HepG2 (cell line): ENCODE measurements around the gene MFSD12. TPM values are rescaled to one million over a fixed set of nuclear protein-coding genes. Genes with fewer than 3 reads are reported as not detected.

ENCODE experiments used
- ATAC-seq: fragments of 200-7000 bp; cut with Tn5 transposase; 3 replicates; pipeline ENCODE4 v1.9.1; 2020; ENCODE audit warnings: mild to moderate bottlenecking, moderate library complexity
- BruUV-seq: library from RNA; stranded (reverse); fragments of 400-500 nt; replicated peaks from 2 replicates; lab custom pipeline; 2021; lab: Mats Ljungman, UMichigan
- CTCF ChIA-PET: fragments of 300-600 bp; formaldehyde crosslinking; extraction: SDS; loops from one replicate; lab custom pipeline; 2021; ENCODE audit warnings: low total read pairs, inconsistent platforms, low intra/inter-chr PET ratio; lab: Yijun Ruan, JAX
- POLR2A ChIA-PET: fragments of 350-600 bp; sonication (Branson Sonifier 250); formaldehyde crosslinking; loops from one replicate; lab custom pipeline; 2020; ENCODE audit warnings: antibody characterized with exemption, inconsistent platforms; lab: Yijun Ruan, JAX
- DNase-seq: peaks from one replicate; pipeline ENCODE4 v3.0.0-alpha.2; 2015; ENCODE audit warnings: low spot score
- FAIRE-seq: peaks from 3 replicates; lab custom pipeline; 2011; peaks lifted over from hg19 to GRCh38; lab: Jason Lieb, UNC
- H2AFZ ChIP-seq: one replicate; pipeline ENCODE4 v1.6.1; 2011; ENCODE audit warnings: low read length, inconsistent platforms
- H3K27ac ChIP-seq: fragments of 300-600 bp; 3 replicates; pipeline ENCODE4 v1.8.0; 2011; ENCODE audit warnings: mixed run types, mild to moderate bottlenecking, mixed read lengths, low read length, inconsistent platforms; ENCODE audit not compliant: insufficient read depth; ENCODE audit errors: extremely low read length
- H3K27me3 ChIP-seq, 2 experiments: fragments of 200-600 bp in 1 of 2; 2 replicates in 1 of 2; 3 replicates in 1 of 2; pipeline versions ENCODE4 v1.6.0 to v1.8.0; 2011; ENCODE audit warnings: low read length in 2 of 2, mild to moderate bottlenecking in 2 of 2, moderate library complexity in 2 of 2, inconsistent platforms in 1 of 2; ENCODE audit not compliant: insufficient read depth in 2 of 2, control insufficient read depth in 1 of 2
- H3K36me3 ChIP-seq, 2 experiments: fragments of 200-600 bp in 1 of 2; replicated peaks in 1 of 2; 2 replicates in 1 of 2; 3 replicates in 1 of 2; pipeline versions ENCODE4 v1.5.1 to v1.8.0; 2011; ENCODE audit warnings: low read length in 2 of 2, inconsistent platforms in 1 of 2; ENCODE audit not compliant: insufficient read depth in 2 of 2, control insufficient read depth in 1 of 2
- H3K4me1 ChIP-seq: 2 replicates; pipeline ENCODE4 v1.5.1; 2012; ENCODE audit warnings: low read length, inconsistent platforms; ENCODE audit not compliant: insufficient read depth
- H3K4me2 ChIP-seq: 2 replicates; pipeline ENCODE4 v1.6.0; 2011; ENCODE audit warnings: low read depth, low read length, inconsistent platforms
- H3K4me3 ChIP-seq, 3 experiments: fragments of 200-600 bp in 1 of 3; sonication (generic), shearing (Covaris generic) in 1 of 3; replicated peaks in 1 of 3; 2 replicates each; pipeline ENCODE4 v1.5.1; 2011 to 2016; ENCODE audit warnings: low read length in 3 of 3, inconsistent platforms in 2 of 3, low read depth in 2 of 3, mild to moderate bottlenecking in 2 of 3, control low read depth in 1 of 3, mixed read lengths in 1 of 3; ENCODE audit not compliant: insufficient read depth in 1 of 3
- H3K79me2 ChIP-seq: one replicate; pipeline ENCODE4 v1.6.1; 2011; ENCODE audit warnings: low read length, inconsistent platforms; ENCODE audit not compliant: insufficient read depth
- H3K9ac ChIP-seq: 2 replicates; pipeline ENCODE4 v1.6.0; 2011; ENCODE audit warnings: mild to moderate bottlenecking, low read depth, low read length, inconsistent platforms; ENCODE audit not compliant: insufficient read depth
- H3K9me3 ChIP-seq: 2 replicates; pipeline ENCODE4 v1.5.1; 2012; ENCODE audit warnings: mild to moderate bottlenecking, low read length
- H4K20me1 ChIP-seq: 2 replicates; pipeline ENCODE4 v1.6.0; 2011; ENCODE audit warnings: inconsistent platforms, mild to moderate bottlenecking, low read length, moderate library complexity; ENCODE audit not compliant: insufficient read depth
- ETV5 ChIP-seq: IDR thresholded peaks from 2 replicates; pipeline ENCODE4 v1.6.1; 2018; ENCODE audit warnings: missing biosample characterization, missing genetic modification reagents, inconsistent platforms, borderline replicate concordance
- GTF2F1 ChIP-seq: fragments of 150-350 bp; IDR thresholded peaks from 2 replicates; pipeline ENCODE4 v1.6.1; 2014; ENCODE audit warnings: low read length
- HOXA9 ChIP-seq: sonication (generic); formaldehyde crosslinking; IDR thresholded peaks from 2 replicates; pipeline ENCODE4 v1.8.1; 2022; ENCODE audit warnings: missing genetic modification reagents, mild to moderate bottlenecking, moderate library complexity, borderline replicate concordance
- KDM2A ChIP-seq: sonication (generic); formaldehyde crosslinking; IDR thresholded peaks from 2 replicates; pipeline ENCODE4 v1.4.0; 2020; ENCODE audit warnings: low read depth, missing genetic modification reagents, borderline replicate concordance
- PHF20 ChIP-seq: sonication (generic); formaldehyde crosslinking; IDR thresholded peaks from 2 replicates; pipeline ENCODE4 v1.5.0; 2020; ENCODE audit warnings: mild to moderate bottlenecking, missing genetic modification reagents
- POLR2AphosphoS5 ChIP-seq: IDR thresholded peaks from 2 replicates; pipeline ENCODE4 v1.6.1; 2012; ENCODE audit warnings: low read depth, low read length
- SMAD9 ChIP-seq: sonication (generic); formaldehyde crosslinking; IDR thresholded peaks from 2 replicates; pipeline ENCODE4 v1.5.1; 2020; ENCODE audit warnings: mild to moderate bottlenecking, missing genetic modification reagents
- SRY ChIP-seq: sonication (generic); formaldehyde crosslinking; IDR thresholded peaks from 2 replicates; pipeline ENCODE4 v1.8.0; 2022; ENCODE audit warnings: mild to moderate bottlenecking, missing genetic modification reagents
- TBX2 ChIP-seq: sonication (generic); formaldehyde crosslinking; IDR thresholded peaks from 2 replicates; pipeline ENCODE4 v1.5.0; 2020; ENCODE audit warnings: missing genetic modification reagents, mild to moderate bottlenecking, borderline replicate concordance
- THAP8 ChIP-seq: sonication (generic); formaldehyde crosslinking; IDR thresholded peaks from 2 replicates; pipeline ENCODE4 v1.5.1; 2020; ENCODE audit warnings: missing genetic modification reagents, mild to moderate bottlenecking, borderline replicate concordance
- TOE1 ChIP-seq: sonication (generic); formaldehyde crosslinking; IDR thresholded peaks from 2 replicates; pipeline ENCODE4 v1.4.0; 2020; ENCODE audit warnings: mild to moderate bottlenecking, missing genetic modification reagents
- ZC3H13 ChIP-seq: sonication (generic); formaldehyde crosslinking; IDR thresholded peaks from 2 replicates; pipeline ENCODE4 v1.8.1; 2023; ENCODE audit warnings: mild to moderate bottlenecking, missing genetic modification reagents, moderate library complexity
- ZMYM3 ChIP-seq: sonication (generic); formaldehyde crosslinking; IDR thresholded peaks from 2 replicates; pipeline ENCODE4 v1.5.1; 2020; ENCODE audit warnings: mild to moderate bottlenecking, missing genetic modification reagents
- ZNF17 ChIP-seq: sonication (generic); formaldehyde crosslinking; IDR thresholded peaks from 2 replicates; pipeline ENCODE4 v1.5.0; 2020; ENCODE audit warnings: mild to moderate bottlenecking, missing genetic modification reagents
- ZNF292 ChIP-seq: sonication (generic); formaldehyde crosslinking; IDR thresholded peaks from 2 replicates; pipeline ENCODE4 v1.8.1; 2022; ENCODE audit warnings: mild to moderate bottlenecking, low read depth, missing genetic modification reagents, borderline replicate concordance
- ZNF3 ChIP-seq: IDR thresholded peaks from 2 replicates; pipeline ENCODE4 v1.7.0; 2017; ENCODE audit warnings: inconsistent platforms
- ZNF484 ChIP-seq: sonication (generic); formaldehyde crosslinking; IDR thresholded peaks from 2 replicates; pipeline ENCODE4 v1.5.1; 2020; ENCODE audit warnings: mild to moderate bottlenecking, low read depth, missing genetic modification reagents, borderline replicate concordance
- ZSCAN12 ChIP-seq: sonication (generic); formaldehyde crosslinking; IDR thresholded peaks from 2 replicates; pipeline ENCODE4 v1.9.0; 2021; ENCODE audit warnings: mild to moderate bottlenecking, missing genetic modification reagents
- WGBS: methylation state at CpG from one replicate; pipeline ENCODE4 v1.1.6; 2017; ENCODE audit warnings: low lambda C conversion rate; 5-methylcytosine and 5-hydroxymethylcytosine counted together
- in situ Hi-C: cut with HindIII; loops from 2 replicates; pipeline ENCODE4 v1.10.0; 2017; ENCODE audit warnings: low pct_unique_long_range_greater_than_20kb; ENCODE audit not compliant: extremely low pct_ligation_motif_present
- intact Hi-C: fragments of 100-400 bp; cut with micrococcal nuclease; formaldehyde crosslinking; loops from one replicate; pipeline ENCODE4 v1.10.0; 2022; ENCODE audit not compliant: unreplicated experiment
- polyA plus RNA-seq, 8 experiments: library from polyadenylated mRNA; depleted of rRNA in 3 of 8; stranded (reverse) in 7 of 8; unstranded in 1 of 8; fragments of >200 nt; fragmentation: Illumina TruSeq in 4 of 8; extraction: Trizol in 4 of 8; gene quantifications; 2 replicates each; pipeline versions ENCODE4 v1.2.1 to v1.2.3, GENCODE V29; 2011 to 2016; ENCODE audit warnings: low read depth in 4 of 8, missing spikeins in 1 of 8, mixed read lengths in 1 of 8; ENCODE audit not compliant: insufficient read depth in 1 of 8
- total RNA-seq, 5 experiments: library from RNA; depleted of rRNA; stranded (reverse); fragments of >200 nt; fragmentation: Illumina TruSeq; extraction: Trizol; gene quantifications; 2 replicates each; pipeline ENCODE4 v1.2.3, GENCODE V29; 2016; ENCODE audit warnings: low read depth in 1 of 5
- TF ChIP-seq, protein P1 (sequence below): sonication (generic); formaldehyde crosslinking; conservative IDR thresholded peaks from 2 replicates; pipeline ENCODE4 v1.8.1; 2023; ENCODE audit warnings: missing genetic modification reagents
- TF ChIP-seq, protein P2 (sequence below): sonication (generic); formaldehyde crosslinking; IDR thresholded peaks from 2 replicates; pipeline ENCODE4 v1.4.0; 2020; ENCODE audit warnings: missing genetic modification reagents, borderline replicate concordance

Gene MFSD12
- total and polyA plus RNA-seq, 2 of the 13 experiments (the other 11 are each of a cell fraction or from before 2014, with no cell fraction given) = 27.2 to 29.1 TPM

DNA sequence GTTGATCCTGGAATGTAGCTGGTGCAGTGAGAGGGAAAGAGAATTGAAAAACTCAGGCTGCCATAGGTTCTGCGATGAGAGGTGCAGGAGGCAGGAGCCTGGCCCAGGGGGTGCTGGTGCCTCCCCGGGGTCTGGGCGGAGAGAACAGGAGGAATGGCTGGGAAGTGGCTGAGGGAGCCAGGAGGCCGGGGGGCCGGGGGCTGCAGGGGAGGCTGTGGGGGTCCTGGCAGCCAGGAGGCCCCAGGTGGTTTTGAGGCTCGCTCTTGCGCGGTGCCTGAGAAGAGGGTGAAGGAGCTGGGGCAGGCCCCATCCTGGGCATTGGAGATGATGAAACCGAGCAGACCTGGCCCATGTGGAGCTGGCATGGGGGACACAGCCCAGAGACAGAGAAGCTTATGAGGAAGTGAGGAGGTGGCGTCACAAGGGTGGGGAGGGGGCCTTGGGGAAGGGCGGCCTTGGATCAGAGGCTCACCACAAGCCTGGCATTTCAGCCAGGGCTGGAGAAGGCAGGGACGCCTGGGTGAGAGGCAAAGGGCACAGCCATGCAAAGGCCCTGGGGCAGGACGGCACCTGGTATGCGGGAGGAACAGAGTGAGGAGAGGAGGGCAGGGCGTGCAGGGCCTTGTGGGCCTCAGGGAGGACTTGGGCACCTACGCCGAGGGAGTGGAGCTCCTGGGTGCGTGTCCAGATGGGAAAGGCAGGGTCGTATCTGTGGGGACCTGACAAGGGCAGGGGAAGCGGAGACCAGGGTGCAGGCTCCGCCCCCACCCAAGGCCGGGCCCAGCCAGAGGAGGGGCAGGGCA is 19.7 kb downstream of the MFSD12 start:
- Histone ChIP-seq H3K4me2 (no peak overlapping the region), H3K27me3 (no peaks in the 10 kb centered on the region), H3K79me2 (no peaks in the 10 kb centered on the region), H3K9me3 (no peaks in the 10 kb centered on the region), H3K9ac (no peak overlapping the region), H3K27ac (no peak overlapping the region), H3K4me3 (no peak overlapping the region), H2AFZ (no peak overlapping the region), H4K20me1 (no peaks in the 10 kb centered on the region; the same call in 1 of the 2 replicates), H3K4me1 (no peaks in the 10 kb centered on the region), H3K36me3 (peaks cover 5 to 16% of the 10 kb centered on the region in 2 experiments; a peak in 4 of 5 replicates)
- no peak for DNase-seq
- ChIA-PET POLR2A (no interaction called here), CTCF (no interaction called here)
- intact Hi-C loops (no loop called here), in situ Hi-C loops (no loop called here)
- FAIRE-seq = no peak
- WGBS = 91% methylated on average over 22 of the region's 22 CpGs
- peak; percentile 18 for ATAC-seq
- no TSS peak for BruUV-seq
- TF ChIP-seq SMAD9 (CRISPR knock-in tag) (no peak), ETV5 (no peak), TBX2 (no peak), THAP8 (CRISPR knock-in tag) (no peak), ZMYM3 (CRISPR knock-in tag) (peak; percentile 77), SRY (CRISPR knock-in tag) (no peak), HOXA9 (CRISPR knock-in tag) (no peak), POLR2AphosphoS5 (peak; percentile 33; the same call in 1 of the 2 replicates), ZNF3 (CRISPR knock-in tag) (no peak), ZNF17 (CRISPR knock-in tag) (no peak), ZNF292 (CRISPR knock-in tag) (no peak), TOE1 (no peak), ZC3H13 (CRISPR knock-in tag) (peak; percentile 60), ZSCAN12 (CRISPR knock-in tag) (no peak), ZNF484 (no peak), KDM2A (CRISPR knock-in tag) (peak; percentile 43; the same call in 1 of the 2 replicates), GTF2F1 (no peak), PHF20 (CRISPR knock-in tag) (no peak)
- TF ChIP-seq, protein P1, sequence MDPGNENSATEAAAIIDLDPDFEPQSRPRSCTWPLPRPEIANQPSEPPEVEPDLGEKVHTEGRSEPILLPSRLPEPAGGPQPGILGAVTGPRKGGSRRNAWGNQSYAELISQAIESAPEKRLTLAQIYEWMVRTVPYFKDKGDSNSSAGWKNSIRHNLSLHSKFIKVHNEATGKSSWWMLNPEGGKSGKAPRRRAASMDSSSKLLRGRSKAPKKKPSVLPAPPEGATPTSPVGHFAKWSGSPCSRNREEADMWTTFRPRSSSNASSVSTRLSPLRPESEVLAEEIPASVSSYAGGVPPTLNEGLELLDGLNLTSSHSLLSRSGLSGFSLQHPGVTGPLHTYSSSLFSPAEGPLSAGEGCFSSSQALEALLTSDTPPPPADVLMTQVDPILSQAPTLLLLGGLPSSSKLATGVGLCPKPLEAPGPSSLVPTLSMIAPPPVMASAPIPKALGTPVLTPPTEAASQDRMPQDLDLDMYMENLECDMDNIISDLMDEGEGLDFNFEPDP (CRISPR knock-in tag) = no peak
- TF ChIP-seq, protein P2, sequence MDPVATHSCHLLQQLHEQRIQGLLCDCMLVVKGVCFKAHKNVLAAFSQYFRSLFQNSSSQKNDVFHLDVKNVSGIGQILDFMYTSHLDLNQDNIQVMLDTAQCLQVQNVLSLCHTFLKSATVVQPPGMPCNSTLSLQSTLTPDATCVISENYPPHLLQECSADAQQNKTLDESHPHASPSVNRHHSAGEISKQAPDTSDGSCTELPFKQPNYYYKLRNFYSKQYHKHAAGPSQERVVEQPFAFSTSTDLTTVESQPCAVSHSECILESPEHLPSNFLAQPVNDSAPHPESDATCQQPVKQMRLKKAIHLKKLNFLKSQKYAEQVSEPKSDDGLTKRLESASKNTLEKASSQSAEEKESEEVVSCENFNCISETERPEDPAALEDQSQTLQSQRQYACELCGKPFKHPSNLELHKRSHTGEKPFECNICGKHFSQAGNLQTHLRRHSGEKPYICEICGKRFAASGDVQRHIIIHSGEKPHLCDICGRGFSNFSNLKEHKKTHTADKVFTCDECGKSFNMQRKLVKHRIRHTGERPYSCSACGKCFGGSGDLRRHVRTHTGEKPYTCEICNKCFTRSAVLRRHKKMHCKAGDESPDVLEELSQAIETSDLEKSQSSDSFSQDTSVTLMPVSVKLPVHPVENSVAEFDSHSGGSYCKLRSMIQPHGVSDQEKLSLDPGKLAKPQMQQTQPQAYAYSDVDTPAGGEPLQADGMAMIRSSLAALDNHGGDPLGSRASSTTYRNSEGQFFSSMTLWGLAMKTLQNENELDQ (CRISPR knock-in tag) = no peak
